CD4-positive, alpha-beta T cell treated with Interleukin-2 at 100 ng/mL for 4 hours (primary cell): ENCODE data around the gene OR1F1.

ENCODE experiments used
- DNase-seq: peaks from one replicate; pipeline ENCODE4 v3.0.0-alpha.2; 2020; ENCODE audit warnings: low spot score

Gene OR1F1

GRCh38 chr16:3249020-3249419 is 61.0 kb downstream of the OR1F1 start:
- DNase-seq: no peak

- no peak for DNase-seq
Observed at GRCh38 chr16:3249451-3249850, 61.4 kb downstream of the OR1F1 start.

- DNase-seq: no peak
Observed at GRCh38 chr16:3252967-3253366, 65.0 kb downstream of the OR1F1 start.

- DNase-seq: no peak
Observed at GRCh38 chr16:3254309-3254708, 66.3 kb downstream of the OR1F1 start.
